Measurements from ENCODE around the gene PLXNA4.

The PLXNA4 gene

DNA sequence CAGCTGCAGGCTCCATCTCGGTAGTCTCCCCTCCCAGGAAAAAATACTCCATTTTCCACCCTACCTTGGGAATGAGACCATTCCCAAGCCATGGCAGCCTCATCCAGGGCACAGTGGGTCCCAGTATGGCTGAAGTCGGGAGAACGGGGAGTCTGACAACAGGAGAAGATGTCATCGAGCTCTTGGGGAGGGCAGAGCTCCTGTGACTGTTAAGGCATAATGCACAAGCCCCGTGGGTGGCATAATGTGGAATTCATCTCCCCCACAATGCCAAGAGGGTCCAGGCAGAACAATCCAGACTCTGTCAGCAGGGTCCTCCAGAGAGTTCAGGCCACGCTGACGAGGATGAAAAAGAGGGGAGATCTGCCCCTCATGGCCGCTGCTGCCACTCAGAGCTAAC lies 279.4 kb downstream of the PLXNA4 start:
- DNase-seq: no peak

GRCh38 chr7:132295175-132295574 lies 281.1 kb downstream of the PLXNA4 start:
- no peak for DNase-seq

- DNase-seq: peak; percentile 2
Measured at GRCh38 chr7:132292803-132293202, 283.5 kb downstream of the PLXNA4 start.

DNA sequence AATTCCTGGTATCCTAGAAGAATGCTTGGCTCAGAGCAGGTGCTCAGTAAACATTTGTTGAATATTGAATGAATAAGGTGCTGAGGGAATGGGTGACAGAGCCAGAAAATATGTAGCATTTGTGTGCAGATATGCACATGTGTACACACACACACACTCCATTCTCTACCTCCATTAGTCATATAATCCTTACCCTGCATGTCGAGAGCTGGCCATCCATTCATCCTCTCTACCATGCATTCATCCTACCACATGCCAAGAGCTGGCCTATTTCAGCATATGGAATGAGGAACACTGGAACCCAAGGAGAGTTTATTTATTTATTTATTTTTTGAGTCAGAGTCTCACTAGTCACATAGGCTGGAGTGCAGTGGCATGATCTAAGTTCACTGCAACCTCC lies 284.8 kb downstream of the PLXNA4 start:
- no peak for DNase-seq

DNA sequence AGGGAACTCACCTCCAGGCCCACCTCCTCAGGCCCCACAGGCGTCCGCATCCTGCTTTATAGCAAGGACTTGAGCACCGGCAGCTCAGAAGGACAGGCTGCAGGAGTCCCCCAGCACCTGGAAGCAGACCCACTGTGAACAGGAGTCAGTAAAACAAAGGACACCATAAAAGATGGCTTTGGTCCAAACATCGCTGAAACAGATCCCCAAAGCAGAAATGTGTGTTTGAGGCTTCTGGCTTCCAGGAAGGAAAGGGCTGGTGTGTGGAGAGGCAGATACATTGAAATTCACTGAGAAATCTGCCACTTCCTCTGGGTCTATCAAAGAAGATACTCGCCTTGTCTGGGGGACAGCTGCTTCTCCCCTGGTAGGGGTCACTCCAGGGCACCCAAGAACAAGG lies 286.2 kb downstream of the PLXNA4 start:
- no peak for DNase-seq

GRCh38 chr7:132286836-132287235 lies 289.4 kb downstream of the PLXNA4 start:
- no peak for DNase-seq

DNA sequence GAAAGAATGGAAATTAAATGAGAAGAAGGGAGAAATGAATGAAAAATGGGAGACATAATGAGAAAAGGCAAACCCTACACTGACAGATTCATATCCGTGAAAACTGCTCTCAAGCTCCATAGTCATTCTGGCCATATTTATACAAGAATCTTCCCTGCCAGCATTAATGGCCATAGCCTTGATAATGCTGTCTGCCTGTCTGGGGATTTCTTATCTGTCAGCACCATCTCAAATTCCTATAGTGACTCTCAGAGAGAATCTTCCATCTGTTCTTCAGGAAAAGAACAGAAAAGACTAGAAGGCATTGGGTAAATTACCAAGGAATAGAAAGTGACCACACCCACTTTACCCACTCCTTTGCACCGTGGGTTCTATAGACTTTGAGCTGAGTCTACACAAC lies 295.9 kb downstream of the PLXNA4 start:
- no peak for DNase-seq

DNA sequence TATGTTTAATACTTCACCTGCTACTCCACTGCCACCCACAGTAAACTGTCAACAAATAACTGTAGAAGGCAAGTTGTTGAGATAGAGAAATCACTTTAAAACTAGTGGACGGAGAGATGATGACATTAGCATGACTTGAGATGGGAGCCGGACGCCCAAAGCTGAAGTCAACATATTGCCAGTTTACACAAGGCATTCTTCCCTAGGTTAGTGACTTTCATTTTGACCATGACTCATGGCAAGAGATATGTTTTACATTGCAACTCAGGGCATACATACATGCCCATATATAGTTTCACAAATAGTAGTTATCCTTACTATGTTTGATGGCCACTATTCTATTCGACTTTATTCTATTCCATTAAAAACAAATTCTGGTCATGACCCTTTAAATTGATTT lies 296.6 kb downstream of the PLXNA4 start:
- no peak for DNase-seq

DNA sequence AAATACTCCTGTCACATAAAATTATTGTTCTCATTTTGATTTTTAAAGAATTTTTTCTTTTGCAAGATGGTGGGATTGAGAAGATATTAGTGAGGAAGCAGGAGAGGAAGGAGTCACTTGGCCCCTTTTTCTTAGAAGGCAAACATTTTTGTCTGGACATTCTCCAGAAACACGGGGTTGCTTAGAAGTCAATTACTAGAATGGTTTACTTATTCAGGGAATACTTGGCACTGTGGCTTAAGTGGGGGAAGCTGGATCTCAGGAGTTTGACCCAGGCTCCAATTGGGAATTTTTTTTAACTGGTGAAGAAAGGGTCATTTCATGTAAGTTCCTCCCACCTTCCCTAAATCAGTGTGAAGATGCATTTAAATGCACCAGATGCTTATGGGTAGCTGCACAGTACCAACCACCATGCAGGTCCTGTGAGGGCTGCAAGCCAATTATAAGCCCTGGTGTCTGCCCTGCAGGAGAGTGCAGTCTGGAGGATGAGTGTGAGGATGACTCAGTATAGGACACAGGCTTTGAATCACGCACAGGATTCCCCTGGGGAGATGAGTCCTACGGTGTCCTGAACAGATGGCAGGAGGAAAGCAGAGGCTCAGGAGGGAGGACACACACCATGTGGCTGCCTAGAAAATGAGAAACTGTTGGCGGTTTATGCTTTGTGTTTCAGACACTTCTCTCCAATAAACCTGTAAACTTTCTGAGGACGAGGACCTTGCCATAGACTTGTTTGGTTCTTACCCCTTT lies 299.1 kb downstream of the PLXNA4 start:
- no peak for DNase-seq

DNA sequence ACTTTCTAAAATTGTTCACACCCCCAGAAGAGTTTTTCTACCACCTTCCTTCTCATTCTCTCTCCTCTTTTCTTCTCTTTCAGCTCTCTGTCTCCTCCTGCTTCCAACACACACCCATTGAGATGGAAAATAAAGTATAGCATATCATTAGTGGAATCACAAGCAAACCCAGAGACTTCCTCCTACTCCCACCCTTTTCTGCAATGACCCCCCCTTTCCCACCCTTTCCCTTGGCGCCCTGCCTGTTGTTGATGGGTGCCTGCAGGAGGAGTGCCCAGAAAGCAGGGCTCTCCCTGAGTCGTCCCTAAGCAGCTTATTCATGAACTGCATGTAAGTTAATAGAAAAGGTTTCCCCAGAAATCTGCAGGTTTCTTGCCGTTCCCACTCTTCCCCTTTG lies 300.0 kb downstream of the PLXNA4 start:
- no peak for DNase-seq

DNA sequence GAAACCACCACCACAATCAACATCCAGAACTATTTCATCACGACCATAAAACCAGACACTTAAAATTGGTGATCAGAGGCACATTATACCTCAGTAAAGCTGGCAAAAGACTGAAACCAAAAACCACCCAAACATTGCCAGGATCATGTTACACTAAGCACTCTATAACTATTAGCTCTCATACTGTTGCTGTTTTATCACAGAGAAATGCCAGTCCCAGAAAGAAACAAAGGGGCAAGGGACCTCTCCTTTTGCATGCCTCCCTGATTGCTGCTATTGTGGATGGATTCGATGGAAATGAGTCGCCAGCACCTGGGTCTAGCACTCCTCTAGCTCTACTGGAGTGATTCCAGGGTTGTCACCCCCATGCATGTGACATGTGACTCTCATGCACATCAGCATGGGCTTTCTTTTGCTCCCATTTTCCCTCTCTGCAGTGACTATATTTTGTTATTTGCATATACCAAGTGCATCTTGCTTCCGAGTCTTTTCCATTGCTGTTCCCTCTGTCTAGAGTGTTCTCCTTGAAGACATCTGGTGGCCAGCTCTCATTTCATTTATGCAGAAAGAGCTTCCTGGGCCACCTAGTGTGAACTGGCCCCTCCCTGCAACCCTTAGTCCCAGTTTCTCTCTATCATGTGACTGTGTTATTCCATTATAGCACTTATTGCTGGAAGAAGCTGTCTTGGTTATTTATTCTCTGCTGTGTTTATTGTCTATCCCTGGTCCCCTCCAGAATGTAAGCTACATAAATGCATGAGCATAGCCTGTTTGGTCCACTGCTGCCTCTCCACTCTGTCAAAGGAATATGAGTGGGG lies 300.6 kb downstream of the PLXNA4 start:
- DNase-seq: no peak

DNA sequence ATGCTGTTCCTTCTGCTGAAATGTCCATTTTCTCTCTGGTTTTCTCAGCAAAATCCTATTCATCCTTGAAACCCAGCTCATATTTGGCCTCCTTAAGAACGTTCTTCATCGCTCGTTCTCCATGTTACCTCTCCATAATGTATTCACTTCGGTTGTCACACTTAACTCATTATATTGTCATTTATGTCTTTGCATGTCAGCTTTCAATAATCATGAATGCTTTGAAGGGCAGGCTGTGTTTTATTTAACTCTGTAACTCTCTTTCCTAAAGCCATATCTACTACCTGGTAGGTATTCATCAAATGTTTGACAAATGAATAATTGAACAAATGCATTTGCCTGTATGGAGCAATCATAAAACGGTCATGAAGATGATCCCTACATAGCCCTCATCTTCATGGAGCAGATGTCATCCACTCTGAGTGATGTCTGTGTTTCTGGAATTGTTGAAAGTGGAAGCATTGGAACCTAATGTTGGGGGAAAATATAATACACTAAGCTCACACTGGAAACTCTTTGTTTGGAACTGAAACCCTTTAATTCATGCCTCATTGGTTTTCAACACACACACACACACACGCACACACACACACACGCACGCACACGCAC lies 303.4 kb downstream of the PLXNA4 start:
- no peak for DNase-seq

DNA sequence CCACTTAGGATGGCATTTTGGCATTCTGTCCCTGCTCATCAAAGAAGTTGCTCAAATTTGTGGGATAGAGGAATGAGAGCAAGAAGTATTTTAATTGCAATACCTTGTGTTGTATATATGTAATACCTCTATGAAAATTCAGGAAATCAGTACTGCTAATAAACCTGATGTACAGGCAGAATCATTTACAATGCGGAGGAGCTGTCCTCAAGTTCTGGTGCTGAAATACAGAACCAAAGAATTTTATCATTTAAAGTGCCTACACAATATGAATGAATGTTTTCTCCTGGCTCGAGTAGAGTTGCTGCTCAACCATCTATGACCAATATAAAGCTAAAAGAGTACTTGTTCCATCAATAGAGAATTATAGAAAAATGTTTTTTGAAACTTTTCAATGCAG lies 305.8 kb downstream of the PLXNA4 start:
- DNase-seq: peak; percentile 41

DNA sequence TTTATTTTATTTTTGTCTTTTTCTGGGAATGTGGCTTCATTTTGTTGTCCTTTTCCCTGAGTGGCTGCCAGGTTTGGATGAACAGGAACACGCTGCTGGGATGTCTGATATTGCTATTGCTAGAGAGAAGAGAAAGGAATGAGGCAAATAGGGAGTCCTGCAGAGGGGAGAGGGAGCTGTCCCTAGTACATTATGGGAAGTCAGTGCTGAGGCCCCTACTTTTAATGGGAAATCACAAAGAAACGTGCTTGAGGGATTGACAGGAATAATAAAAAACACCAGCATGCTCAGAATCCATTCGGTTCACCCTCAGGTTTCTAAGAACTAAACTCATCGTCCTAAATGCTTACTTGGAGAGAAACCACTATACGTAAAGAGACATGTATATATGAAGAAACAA lies 306.6 kb downstream of the PLXNA4 start:
- no peak for DNase-seq

DNA sequence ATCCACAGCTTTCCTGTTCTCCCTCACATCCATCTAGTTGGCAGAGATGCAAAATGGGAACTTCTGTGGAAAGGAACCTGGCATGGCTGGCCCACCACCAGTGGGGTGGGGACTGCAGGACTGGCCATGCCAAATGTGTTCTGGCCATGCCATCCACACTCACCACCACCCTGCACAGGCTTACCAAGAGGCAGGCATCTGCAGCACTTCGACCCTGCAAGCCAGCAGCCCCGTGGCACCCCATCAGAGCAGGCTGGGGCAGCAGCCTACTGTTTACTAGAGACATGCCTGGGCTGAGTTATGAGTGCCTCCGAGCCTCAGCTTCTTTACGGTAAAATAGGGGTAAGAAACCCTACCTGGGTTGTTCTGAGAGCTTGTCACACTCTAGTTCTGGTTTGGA lies 313.1 kb downstream of the PLXNA4 start:
- DNase-seq: no peak

- DNase-seq: no peak
Measured at GRCh38 chr7:132262160-132262470, 314.2 kb downstream of the PLXNA4 start.

- no peak for DNase-seq
Measured at GRCh38 chr7:132261327-132262159, 314.7 kb downstream of the PLXNA4 start.

DNA sequence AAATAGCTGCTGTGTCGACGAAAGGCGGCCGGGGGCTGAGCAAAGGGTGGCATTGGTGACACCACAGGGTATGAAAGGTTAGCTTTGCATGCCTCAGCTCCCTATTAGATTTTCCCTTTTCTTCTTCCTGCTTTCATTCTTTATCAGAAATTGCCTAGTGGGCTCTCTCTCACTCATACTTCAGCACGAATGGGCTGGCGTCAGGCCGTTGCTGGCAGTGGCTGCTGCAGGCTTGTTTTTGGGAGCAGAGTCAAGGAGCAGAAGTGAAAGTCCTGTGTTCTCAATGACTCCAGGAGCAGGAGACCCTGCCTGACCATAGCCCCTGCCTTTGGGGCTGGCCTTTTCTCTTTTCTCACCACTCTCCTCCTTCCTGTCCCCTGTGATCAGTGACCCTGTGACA lies 318.0 kb downstream of the PLXNA4 start:
- DNase-seq: no peak

GRCh38 chr7:132257253-132257652 lies 319.0 kb downstream of the PLXNA4 start:
- DNase-seq: no peak

DNA sequence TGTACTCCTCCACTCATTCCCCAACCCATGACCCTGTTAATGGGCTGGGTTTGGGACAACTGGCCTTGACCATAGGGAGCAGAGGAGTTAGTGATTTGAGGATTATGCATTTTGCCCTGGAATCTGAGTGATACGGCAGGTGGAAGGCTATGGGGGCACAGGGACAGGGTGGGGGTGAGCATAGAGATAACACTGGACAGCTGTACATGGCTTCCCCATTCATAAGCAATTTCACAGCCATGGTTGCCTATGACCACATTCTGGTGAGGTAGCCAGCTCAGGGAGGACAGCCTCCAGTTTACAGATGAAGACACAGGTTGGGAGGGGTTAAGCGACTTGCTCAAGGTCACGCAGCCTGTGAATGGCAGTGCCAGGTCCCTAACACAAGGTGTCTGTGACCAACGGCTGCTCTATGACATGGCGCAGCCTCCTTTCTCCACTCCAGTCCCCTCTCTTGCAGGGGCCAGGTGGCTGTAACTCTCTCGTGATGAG lies 319.5 kb downstream of the PLXNA4 start:
- DNase-seq: peak; percentile 4

GRCh38 chr7:132255898-132256297 lies 320.4 kb downstream of the PLXNA4 start:
- no peak for DNase-seq

DNA sequence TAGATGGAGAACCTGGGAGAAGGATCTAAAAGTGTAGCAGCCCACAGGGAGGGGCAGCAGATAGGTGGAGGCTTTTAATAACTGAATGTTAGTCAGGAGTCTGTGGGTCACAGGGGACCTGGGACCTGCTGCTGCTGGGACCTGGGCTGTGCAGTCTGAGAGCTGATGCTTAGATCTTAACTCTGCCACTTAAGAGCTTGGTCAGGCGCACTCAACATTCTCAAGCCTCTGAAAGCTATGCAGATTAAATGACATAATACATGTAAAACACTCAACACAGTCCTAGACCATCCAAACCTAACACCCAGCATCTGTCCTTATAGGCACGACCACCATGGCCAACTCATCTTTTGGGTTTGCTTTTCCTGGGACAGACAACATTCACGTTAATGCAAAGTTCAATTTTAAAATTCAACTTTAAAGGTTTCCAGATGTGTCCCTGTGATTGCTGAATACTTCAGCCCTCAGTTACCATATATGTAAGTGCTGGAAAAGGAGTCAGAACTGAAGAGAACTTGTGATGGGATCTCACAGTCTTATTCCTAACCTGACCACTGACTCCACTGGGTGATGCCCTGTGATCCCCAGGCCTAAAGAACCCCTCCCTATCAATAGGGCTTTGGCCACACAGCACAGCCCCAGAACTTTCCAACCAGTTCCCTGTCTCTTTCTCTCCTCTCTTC lies 321.0 kb downstream of the PLXNA4 start:
- DNase-seq: no peak

GRCh38 chr7:132254455-132254854 lies 321.8 kb downstream of the PLXNA4 start:
- no peak for DNase-seq

All from hematopoietic multipotent progenitor cell treated with erythropoietin and hydrocortisone succinate and interleukin-3 and kit ligand, for 4 days (in vitro differentiated cells).